H1 (cell line): ENCODE data around the gene SLC22A6.

Experiments
- POLR2A ChIP-seq, 2 experiments: IDR thresholded peaks; 1 replicate in 1 of 2; 2 replicates in 1 of 2; pipeline ENCODE4 v1.6.1; 2011; ENCODE audit warnings: low read depth in 2 of 2, low read length in 2 of 2, mild to moderate bottlenecking in 2 of 2; ENCODE audit errors: control extremely low read depth in 1 of 2
- POLR2AphosphoS5 ChIP-seq: IDR thresholded peaks from 2 replicates; pipeline ENCODE4 v1.6.1; 2011; ENCODE audit warnings: low read depth, low read length
- TAF1 ChIP-seq: IDR thresholded peaks from 2 replicates; pipeline ENCODE4 v1.6.1; 2011; ENCODE audit warnings: mild to moderate bottlenecking, low read depth, low read length
- TF ChIP-seq, protein P1 (sequence below), 3 experiments: IDR thresholded peaks; 1 replicate in 2 of 3; 2 replicates in 1 of 3; pipeline versions ENCODE4 v1.5.1 to v1.6.1; 2011; ENCODE audit warnings: low read length in 3 of 3, mild to moderate bottlenecking in 3 of 3, inconsistent platforms in 2 of 3, low read depth in 1 of 3, moderate library complexity in 1 of 3; ENCODE audit not compliant: insufficient read depth in 1 of 3; ENCODE audit errors: control extremely low read depth in 1 of 3

GRCh38 chr11:62974848-62975522, 9.8 kb downstream of the SLC22A6 start:
- TF ChIP-seq, protein P1, sequence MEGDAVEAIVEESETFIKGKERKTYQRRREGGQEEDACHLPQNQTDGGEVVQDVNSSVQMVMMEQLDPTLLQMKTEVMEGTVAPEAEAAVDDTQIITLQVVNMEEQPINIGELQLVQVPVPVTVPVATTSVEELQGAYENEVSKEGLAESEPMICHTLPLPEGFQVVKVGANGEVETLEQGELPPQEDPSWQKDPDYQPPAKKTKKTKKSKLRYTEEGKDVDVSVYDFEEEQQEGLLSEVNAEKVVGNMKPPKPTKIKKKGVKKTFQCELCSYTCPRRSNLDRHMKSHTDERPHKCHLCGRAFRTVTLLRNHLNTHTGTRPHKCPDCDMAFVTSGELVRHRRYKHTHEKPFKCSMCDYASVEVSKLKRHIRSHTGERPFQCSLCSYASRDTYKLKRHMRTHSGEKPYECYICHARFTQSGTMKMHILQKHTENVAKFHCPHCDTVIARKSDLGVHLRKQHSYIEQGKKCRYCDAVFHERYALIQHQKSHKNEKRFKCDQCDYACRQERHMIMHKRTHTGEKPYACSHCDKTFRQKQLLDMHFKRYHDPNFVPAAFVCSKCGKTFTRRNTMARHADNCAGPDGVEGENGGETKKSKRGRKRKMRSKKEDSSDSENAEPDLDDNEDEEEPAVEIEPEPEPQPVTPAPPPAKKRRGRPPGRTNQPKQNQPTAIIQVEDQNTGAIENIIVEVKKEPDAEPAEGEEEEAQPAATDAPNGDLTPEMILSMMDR (IDR thresholded peaks at IDR 0.05; ENCODE audit: control extremely low read depth in 1 of 3, insufficient read depth in 1 of 3, low read depth in 1 of 3, low read length in 3 of 3), result peak; percentile 71 to 90 (median 87)
- no peak for TF ChIP-seq TAF1
- no peak for TF ChIP-seq POLR2A (IDR thresholded peaks at IDR 0.05; ENCODE audit: control extremely low read depth in 1 of 2, low read depth in 2 of 2, low read length in 2 of 2)
- TF ChIP-seq POLR2AphosphoS5, result no peak
